NCI-H526 (cell line): ENCODE measurements around the gene CTCF.
A peak's percentile ranks its signal among the peaks of the same experiment; 100 is the strongest.

Experiments
- DNase-seq, 2 experiments: peaks; one replicate each; lab custom pipeline; 2025; lab: John Stamatoyannopoulos, UW

Gene CTCF

GRCh38 chr16:67549240-67549639 lies 13.1 kb upstream of the CTCF start:
- DNase-seq: no peak

GRCh38 chr16:67549936-67550335 lies 12.4 kb upstream of the CTCF start:
- no peak for DNase-seq

DNA sequence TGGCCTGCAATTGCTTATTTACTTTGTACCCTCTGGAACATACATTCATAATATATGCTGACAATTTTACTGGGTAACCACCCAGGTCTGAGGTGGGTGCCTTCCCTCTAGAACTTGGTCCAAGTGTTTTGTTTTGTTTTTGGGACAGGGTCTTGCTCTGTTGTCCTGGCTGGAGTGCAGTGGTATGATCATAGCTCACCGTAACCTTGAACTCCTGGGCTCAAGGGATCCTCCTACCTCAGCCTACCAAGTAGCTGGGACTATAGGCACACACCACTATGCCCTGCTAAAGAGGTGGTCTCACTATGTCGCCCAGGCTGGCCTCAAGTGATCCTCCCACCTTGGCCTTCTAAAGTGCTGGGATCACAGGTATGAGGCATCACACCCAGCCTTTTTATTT lies 11.2 kb upstream of the CTCF start:
- DNase-seq: no peak

DNA sequence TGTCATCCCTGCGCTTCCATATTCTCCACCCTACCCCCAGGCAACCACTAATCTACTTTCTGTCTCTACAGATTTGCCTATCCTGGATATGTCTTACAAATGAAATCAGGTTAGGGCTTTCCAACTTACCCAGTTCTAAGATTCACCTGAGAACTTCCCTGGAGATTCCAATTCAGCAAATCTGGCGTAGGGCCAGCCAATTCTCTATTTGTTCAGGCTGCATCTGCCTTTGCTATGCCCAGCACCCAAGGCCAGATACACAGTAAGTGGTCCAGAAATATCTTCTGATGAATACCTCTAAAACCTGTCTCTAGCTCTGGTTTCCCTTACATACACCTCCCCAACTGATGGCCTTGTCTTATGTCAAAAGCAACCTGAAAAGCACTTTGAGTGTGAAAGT lies 10.4 kb upstream of the CTCF start:
- DNase-seq: no peak

DNA sequence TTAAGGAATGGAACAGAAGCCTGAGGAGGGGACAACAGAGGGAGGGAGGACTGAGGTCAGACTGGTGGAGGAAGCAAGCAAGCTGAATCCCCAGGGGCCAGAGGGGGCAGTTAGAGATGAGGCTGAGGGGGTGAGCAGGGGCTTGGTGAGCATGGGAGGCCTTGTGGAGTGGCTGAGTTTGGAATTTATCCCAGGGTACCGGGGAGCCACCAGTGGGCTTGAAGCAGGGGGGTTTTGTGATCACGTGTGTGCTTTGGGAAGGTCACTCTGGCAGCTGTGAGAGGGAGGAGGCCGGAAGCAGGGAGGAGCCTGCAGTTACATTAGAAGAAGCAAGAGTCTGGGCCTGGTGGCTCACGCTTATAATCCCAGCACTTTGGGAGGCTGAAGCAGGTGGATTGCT lies 9.8 kb upstream of the CTCF start:
- DNase-seq: no peak

- no peak for DNase-seq
Measured at GRCh38 chr16:67555795-67556212, 6.5 kb upstream of the CTCF start.

DNA sequence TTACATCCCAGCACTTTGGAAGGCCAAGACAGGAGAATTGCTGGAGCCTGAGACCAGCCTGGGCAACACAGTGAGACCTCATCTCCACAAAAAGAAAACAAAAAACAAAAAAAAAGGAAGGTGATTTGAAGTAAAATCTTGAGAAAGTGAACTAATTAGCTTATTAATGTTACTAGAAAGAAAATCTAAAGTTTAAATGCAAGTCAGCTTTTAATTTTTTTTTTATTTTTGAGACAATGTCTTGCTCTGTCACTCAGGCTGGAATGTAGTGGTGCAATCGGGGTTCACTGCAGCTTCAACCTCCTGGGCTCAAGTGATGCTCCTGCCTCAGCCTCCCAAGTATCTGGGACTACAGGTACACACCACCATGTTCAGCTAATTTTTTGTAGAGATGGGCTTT lies 3.5 kb upstream of the CTCF start:
- DNase-seq: no peak

DNA sequence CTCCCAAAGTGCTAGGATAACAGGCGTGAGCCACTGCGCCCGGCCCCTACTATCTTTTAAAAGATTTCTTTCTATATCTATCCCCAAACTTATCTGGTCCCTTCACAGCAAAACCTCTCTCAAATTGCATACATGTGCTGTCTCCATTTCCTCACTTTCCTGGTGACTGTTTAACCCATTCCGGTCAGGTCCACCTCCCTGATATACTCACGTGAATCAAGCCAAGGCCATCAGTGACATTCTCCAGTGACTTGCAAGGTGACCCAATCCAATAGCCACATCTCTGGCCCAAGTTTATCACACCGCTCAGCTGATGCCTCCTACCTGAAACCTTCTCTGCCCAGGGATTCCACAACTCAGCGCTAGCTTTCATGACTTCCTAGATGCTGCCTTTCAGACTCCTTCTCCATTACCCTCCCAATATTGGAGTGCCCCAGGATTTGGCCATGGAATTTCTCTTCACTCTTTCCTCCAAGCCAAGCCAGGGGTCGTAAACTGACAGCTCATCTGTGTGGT lies 1.4 kb upstream of the CTCF start:
- DNase-seq: no peak

DNA sequence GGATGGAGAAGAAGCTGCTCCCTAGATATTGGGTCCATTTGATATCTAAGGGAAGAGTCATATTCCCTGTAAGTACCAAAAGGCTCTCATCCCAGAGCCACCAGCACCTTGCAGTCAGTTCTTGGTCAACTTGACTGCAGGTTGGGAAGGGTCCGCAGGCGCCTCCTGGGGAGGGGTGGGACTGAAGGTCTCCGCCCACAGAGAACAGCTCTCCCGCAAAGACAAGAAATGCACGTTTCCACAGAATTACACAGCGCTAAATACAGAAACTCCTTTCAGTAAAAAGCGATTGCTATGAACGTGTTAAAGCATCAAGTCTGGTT lies 864 bp upstream of the CTCF start:
- DNase-seq: no peak

DNA sequence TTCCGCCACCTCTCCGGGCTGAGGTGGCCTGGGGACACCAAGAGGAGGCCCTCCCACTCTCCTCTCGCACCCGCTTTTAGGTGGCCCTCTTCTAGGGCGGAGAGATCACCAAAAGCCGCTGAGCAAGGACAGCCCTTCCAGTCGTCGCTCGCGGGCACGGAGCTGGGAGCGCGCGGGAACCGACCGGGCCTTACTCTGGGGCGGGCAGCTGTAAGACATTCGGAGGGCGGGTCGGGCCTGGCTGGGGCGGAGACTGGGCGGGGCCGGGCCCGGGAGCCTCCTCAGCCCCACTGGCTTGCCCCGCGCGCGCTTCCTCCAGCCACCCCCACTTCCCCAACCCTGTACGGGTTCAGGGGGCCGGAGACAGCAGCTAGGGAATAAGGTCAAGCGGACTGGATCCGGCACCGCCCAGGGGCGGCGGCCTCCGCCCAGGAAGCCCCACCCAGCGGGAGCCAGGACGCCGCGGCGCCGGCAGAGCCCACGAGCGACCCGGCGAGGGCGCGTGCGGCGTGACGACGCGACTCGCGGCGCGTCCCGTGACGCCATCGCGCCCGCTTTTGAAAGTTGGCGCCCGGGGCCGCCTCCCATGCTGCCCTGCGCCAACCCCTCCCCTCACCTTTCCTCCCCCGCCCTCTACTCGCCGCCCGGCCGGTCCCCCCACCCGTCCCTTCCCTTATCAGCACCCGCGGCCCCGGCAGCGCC lies 351 bp upstream of the CTCF start:
- DNase-seq: peak; percentile 89 to 95

- DNase-seq: peak in 1 of 2 experiments; percentile 49
Measured at GRCh38 chr16:67562918-67563707, 787 bp downstream of the CTCF start.

- peak in 1 of 2 experiments; percentile 8 for DNase-seq
Measured at GRCh38 chr16:67563708-67564468, 1.6 kb downstream of the CTCF start.

- DNase-seq: no peak
Measured at GRCh38 chr16:67565470-67566100, 3.3 kb downstream of the CTCF start.

GRCh38 chr16:67571464-67571863 lies 9.1 kb downstream of the CTCF start:
- no peak for DNase-seq

DNA sequence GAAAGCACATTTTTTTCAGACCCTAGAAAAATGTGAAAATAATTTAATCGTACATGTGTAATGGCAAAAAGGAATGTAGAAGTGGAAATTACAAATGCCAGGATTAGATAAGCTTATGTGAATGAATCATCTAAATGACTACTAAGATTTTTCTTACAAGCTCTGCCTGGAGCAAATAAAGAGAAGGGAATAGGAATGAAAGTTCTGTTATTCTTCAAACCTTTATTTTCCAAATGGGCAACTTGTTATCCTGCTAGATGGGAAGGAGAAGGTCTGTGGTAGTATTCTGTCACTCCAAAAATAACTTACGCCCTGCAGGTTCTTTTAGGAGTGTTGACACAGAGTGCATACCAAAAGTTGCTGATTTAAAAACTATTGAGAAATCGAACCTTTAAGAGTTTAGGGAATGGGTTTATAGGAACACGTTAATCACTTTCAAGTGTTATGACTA lies 9.7 kb downstream of the CTCF start:
- no peak for DNase-seq

- no peak for DNase-seq
Measured at GRCh38 chr16:67579686-67580085, 17.4 kb downstream of the CTCF start.

- no peak for DNase-seq
Measured at GRCh38 chr16:67580202-67580601, 17.9 kb downstream of the CTCF start.

DNA sequence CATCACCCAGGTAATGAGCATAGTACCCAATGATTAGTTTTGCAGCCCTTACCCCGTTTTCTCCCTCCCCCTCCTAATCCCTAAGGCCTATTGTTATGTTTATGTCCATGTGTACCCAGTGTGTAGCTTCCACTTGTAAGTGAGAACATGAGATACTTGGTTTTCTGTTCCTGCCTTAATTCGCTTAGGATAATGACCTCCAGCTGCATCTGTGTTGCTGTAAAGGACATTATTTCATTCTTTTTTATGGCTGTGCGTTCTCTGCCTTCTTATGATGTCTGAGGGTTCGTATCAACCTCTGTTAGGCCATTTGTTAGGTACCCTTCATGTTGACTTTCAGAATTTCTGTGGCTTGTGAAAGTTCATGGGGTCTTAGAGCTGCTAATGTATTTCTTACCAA lies 31.0 kb downstream of the CTCF start:
- DNase-seq: no peak

- DNase-seq: no peak
Measured at GRCh38 chr16:67593701-67594100, 31.4 kb downstream of the CTCF start.

DNA sequence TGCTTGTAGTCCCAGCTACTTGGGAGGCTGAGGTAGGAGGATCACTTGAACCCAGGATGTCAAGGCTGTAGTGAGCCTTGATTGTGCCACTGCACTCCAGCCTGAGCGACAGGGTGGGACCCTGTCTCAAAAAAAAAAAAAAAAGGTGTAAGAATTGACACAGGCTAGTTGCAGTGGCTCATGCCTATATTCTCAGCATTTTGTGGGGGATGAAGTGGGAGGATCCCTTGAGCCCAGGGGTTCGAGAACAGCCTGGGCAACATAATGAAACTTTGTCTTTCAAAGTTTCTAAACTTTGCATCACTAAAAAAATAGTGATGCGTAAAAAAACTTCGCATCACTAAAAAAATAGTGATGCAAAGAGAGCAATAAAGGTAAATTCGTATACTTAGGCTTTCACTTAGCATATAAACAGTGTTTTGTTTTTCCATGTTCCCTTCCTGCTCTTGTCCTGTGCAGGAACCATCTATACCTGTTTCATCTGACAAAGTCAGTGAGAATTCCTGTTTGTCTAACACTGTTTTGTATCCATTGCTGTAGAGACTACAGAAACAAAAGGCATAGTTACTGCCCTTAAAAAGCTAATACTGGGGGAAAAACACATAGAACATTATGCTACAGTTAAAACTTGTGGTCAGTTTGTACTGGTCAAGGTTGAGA lies 32.1 kb downstream of the CTCF start:
- DNase-seq: no peak

- no peak for DNase-seq
Measured at GRCh38 chr16:67594956-67595355, 32.6 kb downstream of the CTCF start.

- DNase-seq: no peak
Measured at GRCh38 chr16:67598527-67598926, 36.2 kb downstream of the CTCF start.
